Mesendoderm (in vitro differentiated cells): ENCODE data around the gene ATXN7L2.

Source experiments
- DNase-seq: peaks from one replicate; pipeline ENCODE4 v3.0.0; 2013
- H2AK5ac ChIP-seq: 2 replicates; pipeline ENCODE4 v1.6.1; 2013; ENCODE audit warnings: low read length, inconsistent platforms
- H2BK120ac ChIP-seq: 2 replicates; pipeline ENCODE4 v1.6.1; 2013; ENCODE audit warnings: low read depth, mild to moderate bottlenecking, low read length, moderate library complexity, mixed read lengths
- H2BK15ac ChIP-seq: replicated peaks from 2 replicates; pipeline ENCODE4 v1.6.1; 2013; ENCODE audit warnings: low read depth, mild to moderate bottlenecking, moderate library complexity
- H2BK5ac ChIP-seq: 2 replicates; pipeline ENCODE4 v1.6.1; 2013; ENCODE audit warnings: low read length, inconsistent platforms
- H3K18ac ChIP-seq: 2 replicates; pipeline ENCODE4 v1.6.1; 2013; ENCODE audit warnings: mild to moderate bottlenecking, low read length, mixed read lengths
- H3K23ac ChIP-seq: one replicate; pipeline ENCODE4 v1.6.1; 2013; ENCODE audit warnings: low read length
- H3K27ac ChIP-seq: 2 replicates; pipeline ENCODE4 v1.5.1; 2013; ENCODE audit warnings: low read depth, mild to moderate bottlenecking, inconsistent platforms, low read length, moderate library complexity
- H3K27me3 ChIP-seq: 2 replicates; pipeline ENCODE4 v1.6.1; 2013; ENCODE audit warnings: low read length, control low read depth, mild to moderate bottlenecking, inconsistent platforms; ENCODE audit not compliant: insufficient read depth, poor library complexity
- H3K36me3 ChIP-seq: 2 replicates; pipeline ENCODE4 v1.6.1; 2013; ENCODE audit warnings: low read length, inconsistent platforms; ENCODE audit not compliant: control insufficient read depth, insufficient read depth
- H3K4ac ChIP-seq: one replicate; pipeline ENCODE4 v1.6.1; 2013; ENCODE audit warnings: low read depth, mild to moderate bottlenecking, low read length, moderate library complexity
- H3K4me1 ChIP-seq: 2 replicates; pipeline ENCODE4 v1.6.1; 2013; ENCODE audit warnings: low read depth, low read length, inconsistent platforms; ENCODE audit not compliant: control insufficient read depth
- H3K4me2 ChIP-seq: 2 replicates; pipeline ENCODE4 v1.6.1; 2013; ENCODE audit warnings: low read length
- H3K4me3 ChIP-seq: 2 replicates; pipeline ENCODE4 v1.5.1; 2013; ENCODE audit warnings: mild to moderate bottlenecking, low read length
- H3K56ac ChIP-seq: one replicate; pipeline ENCODE4 v1.6.1; 2013; ENCODE audit warnings: low read length
- H3K79me1 ChIP-seq: 2 replicates; pipeline ENCODE4 v1.6.1; 2013; ENCODE audit warnings: low read length, inconsistent platforms
- H3K79me2 ChIP-seq: 2 replicates; pipeline ENCODE4 v1.6.1; 2013; ENCODE audit warnings: mild to moderate bottlenecking, low read length; ENCODE audit not compliant: control insufficient read depth, insufficient read depth
- H3K9ac ChIP-seq: 2 replicates; pipeline ENCODE4 v1.6.1; 2013; ENCODE audit warnings: low read length, inconsistent platforms
- H4K5ac ChIP-seq: one replicate; pipeline ENCODE4 v1.6.1; 2013; ENCODE audit warnings: low read length
- H4K8ac ChIP-seq: one replicate; pipeline ENCODE4 v1.6.1; 2013; ENCODE audit warnings: low read depth, mild to moderate bottlenecking, control low read depth, low read length, moderate library complexity
- WGBS: extraction: QIAGEN DNeasy Blood & Tissue Kit; methylation state at CpG from one replicate; pipeline ENCODE4 v1.1.7; 2013; ENCODE audit warnings: low lambda C conversion rate, missing lambda C conversion rate; ENCODE audit not compliant: insufficient coverage; ENCODE audit errors: extremely low coverage; 5-methylcytosine and 5-hydroxymethylcytosine counted together

ATXN7L2 gene

GRCh38 chr1:109530457-109531087, 46.9 kb downstream of the ATXN7L2 start:
- no peaks in the 10 kb centered on the region for H3K4me1 ChIP-seq
- WGBS, result no CpG with 5 or more reads among the region's 13 CpGs
- no peak overlapping the region for H2BK5ac ChIP-seq
- no peak overlapping the region for H3K4me2 ChIP-seq
- no peak overlapping the region for H2BK15ac ChIP-seq
- no peak overlapping the region for H3K9ac ChIP-seq
- no peak overlapping the region for H3K18ac ChIP-seq
- DNase-seq, result no peak
- H3K27ac ChIP-seq, result no peak overlapping the region
- no peak overlapping the region for H3K56ac ChIP-seq
- no peak overlapping the region for H3K4me3 ChIP-seq
- no peak overlapping the region for H2BK120ac ChIP-seq
- no peaks in the 10 kb centered on the region for H3K27me3 ChIP-seq
- H2AK5ac ChIP-seq, result no peak overlapping the region
- H3K4ac ChIP-seq, result no peak overlapping the region
- no peak overlapping the region for H4K8ac ChIP-seq
- H4K5ac ChIP-seq, result no peak overlapping the region
- H3K79me2 ChIP-seq, result no peaks in the 10 kb centered on the region
- H3K23ac ChIP-seq, result no peak overlapping the region
- H3K36me3 ChIP-seq, result no peaks in the 10 kb centered on the region
- H3K79me1 ChIP-seq, result no peaks in the 10 kb centered on the region

GRCh38 chr1:109531380-109531779, 47.7 kb downstream of the ATXN7L2 start:
- no peaks in the 10 kb centered on the region for H3K27me3 ChIP-seq
- no CpG with 5 or more reads among the region's 4 CpGs for WGBS
- no peak overlapping the region for H3K4me3 ChIP-seq
- H3K79me2 ChIP-seq, result no peaks in the 10 kb centered on the region
- no peak overlapping the region for H3K56ac ChIP-seq
- no peak overlapping the region for H3K4me2 ChIP-seq
- no peak overlapping the region for H3K4ac ChIP-seq
- no peak overlapping the region for H2BK5ac ChIP-seq
- no peak overlapping the region for H3K9ac ChIP-seq
- DNase-seq, result no peak
- no peak overlapping the region for H2BK120ac ChIP-seq
- no peak overlapping the region for H2BK15ac ChIP-seq
- H3K18ac ChIP-seq, result no peak overlapping the region
- H3K27ac ChIP-seq, result no peak overlapping the region
- no peak overlapping the region for H3K23ac ChIP-seq
- no peaks in the 10 kb centered on the region for H3K79me1 ChIP-seq
- H4K5ac ChIP-seq, result no peak overlapping the region
- no peaks in the 10 kb centered on the region for H3K36me3 ChIP-seq
- no peak overlapping the region for H4K8ac ChIP-seq
- H2AK5ac ChIP-seq, result no peak overlapping the region
- no peaks in the 10 kb centered on the region for H3K4me1 ChIP-seq

- no peak overlapping the region for H2BK5ac ChIP-seq
- no peak overlapping the region for H3K4me2 ChIP-seq
- H3K18ac ChIP-seq, result no peak overlapping the region
- H3K4ac ChIP-seq, result no peak overlapping the region
- H3K27me3 ChIP-seq, result no peaks in the 10 kb centered on the region
- no peaks in the 10 kb centered on the region for H3K79me1 ChIP-seq
- WGBS, result no CpG with 5 or more reads among the region's 16 CpGs
- no peaks in the 10 kb centered on the region for H3K79me2 ChIP-seq
- no peak overlapping the region for H2BK15ac ChIP-seq
- no peak overlapping the region for H3K9ac ChIP-seq
- DNase-seq, result no peak
- H4K8ac ChIP-seq, result no peak overlapping the region
- no peaks in the 10 kb centered on the region for H3K4me1 ChIP-seq
- no peak overlapping the region for H2AK5ac ChIP-seq
- H3K56ac ChIP-seq, result no peak overlapping the region
- H3K36me3 ChIP-seq, result no peaks in the 10 kb centered on the region
- H3K4me3 ChIP-seq, result no peak overlapping the region
- H3K23ac ChIP-seq, result no peak overlapping the region
- no peak overlapping the region for H4K5ac ChIP-seq
- no peak overlapping the region for H3K27ac ChIP-seq
- H2BK120ac ChIP-seq, result no peak overlapping the region
Measured at GRCh38 chr1:109531826-109532364, 48.2 kb downstream of the ATXN7L2 start.

GRCh38 chr1:109532365-109533136, 48.8 kb downstream of the ATXN7L2 start:
- Histone ChIP-seq H3K4ac (no peak overlapping the region), H2BK120ac (no peak overlapping the region), H3K79me1 (no peaks in the 10 kb centered on the region), H3K9ac (no peak overlapping the region), H3K4me2 (no peak overlapping the region), H2BK5ac (no peak overlapping the region), H3K36me3 (no peaks in the 10 kb centered on the region), H4K5ac (no peak overlapping the region), H4K8ac (no peak overlapping the region), H2AK5ac (no peak overlapping the region), H3K23ac (no peak overlapping the region), H3K27me3 (no peaks in the 10 kb centered on the region), H3K27ac (no peak overlapping the region), H3K4me3 (no peak overlapping the region), H2BK15ac (no peak overlapping the region), H3K56ac (peak overlapping the region; percentile 58), H3K79me2 (no peaks in the 10 kb centered on the region), H3K4me1 (no peaks in the 10 kb centered on the region), H3K18ac (peak overlapping the region; percentile 7)
- DNase-seq, result peak; percentile 93
- WGBS, result no CpG with 5 or more reads among the region's 12 CpGs

- no peak overlapping the region for H3K9ac ChIP-seq
- no peaks in the 10 kb centered on the region for H3K36me3 ChIP-seq
- H2BK15ac ChIP-seq, result no peak overlapping the region
- no peak overlapping the region for H4K5ac ChIP-seq
- no peak overlapping the region for H4K8ac ChIP-seq
- no peak overlapping the region for H2AK5ac ChIP-seq
- no peaks in the 10 kb centered on the region for H3K79me1 ChIP-seq
- H3K79me2 ChIP-seq, result no peaks in the 10 kb centered on the region
- no peak overlapping the region for H3K23ac ChIP-seq
- WGBS, result no CpG with 5 or more reads among the region's 1 CpG
- H3K18ac ChIP-seq, result no peak overlapping the region
- no peaks in the 10 kb centered on the region for H3K4me1 ChIP-seq
- H3K4me2 ChIP-seq, result no peak overlapping the region
- H2BK120ac ChIP-seq, result no peak overlapping the region
- H3K4me3 ChIP-seq, result no peak overlapping the region
- H3K4ac ChIP-seq, result no peak overlapping the region
- no peak for DNase-seq
- H3K27me3 ChIP-seq, result no peaks in the 10 kb centered on the region
- no peak overlapping the region for H3K56ac ChIP-seq
- H3K27ac ChIP-seq, result no peak overlapping the region
- no peak overlapping the region for H2BK5ac ChIP-seq
Measured at GRCh38 chr1:109534307-109534858, 50.7 kb downstream of the ATXN7L2 start.
